H7 (cell line): ENCODE results near the gene ANAPC2. TPM values are rescaled to one million over a fixed set of nuclear protein-coding genes. Genes with fewer than 3 reads are reported as not detected.
A peak's percentile ranks its signal among the peaks of the same experiment; 100 is the strongest.

Source experiments
- DNase-seq: peaks from one replicate; pipeline ENCODE4 v3.0.0; 2012
- H3K27me3 ChIP-seq: 2 replicates; pipeline ENCODE4 v1.6.0; 2011; ENCODE audit warnings: mild to moderate bottlenecking, low read length; ENCODE audit not compliant: control insufficient read depth, insufficient read depth
- H3K36me3 ChIP-seq: replicated peaks from 2 replicates; pipeline ENCODE4 v1.5.1; 2011; ENCODE audit warnings: low read length; ENCODE audit not compliant: control insufficient read depth, insufficient read depth
- H3K4me3 ChIP-seq: 2 replicates; pipeline ENCODE4 v1.5.1; 2011; ENCODE audit warnings: low read depth, mild to moderate bottlenecking, control low read depth, low read length, moderate library complexity; ENCODE audit not compliant: insufficient read depth
- total RNA-seq: library from RNA; depleted of rRNA; stranded (reverse); fragments of >200 nt; shearing (Covaris generic); gene quantifications from 2 replicates; pipeline ENCODE4 v1.2.3, GENCODE V29; 2014

ANAPC2 gene
- total RNA-seq, 1 experiment from 2014 or later: 26.2 TPM

DNA sequence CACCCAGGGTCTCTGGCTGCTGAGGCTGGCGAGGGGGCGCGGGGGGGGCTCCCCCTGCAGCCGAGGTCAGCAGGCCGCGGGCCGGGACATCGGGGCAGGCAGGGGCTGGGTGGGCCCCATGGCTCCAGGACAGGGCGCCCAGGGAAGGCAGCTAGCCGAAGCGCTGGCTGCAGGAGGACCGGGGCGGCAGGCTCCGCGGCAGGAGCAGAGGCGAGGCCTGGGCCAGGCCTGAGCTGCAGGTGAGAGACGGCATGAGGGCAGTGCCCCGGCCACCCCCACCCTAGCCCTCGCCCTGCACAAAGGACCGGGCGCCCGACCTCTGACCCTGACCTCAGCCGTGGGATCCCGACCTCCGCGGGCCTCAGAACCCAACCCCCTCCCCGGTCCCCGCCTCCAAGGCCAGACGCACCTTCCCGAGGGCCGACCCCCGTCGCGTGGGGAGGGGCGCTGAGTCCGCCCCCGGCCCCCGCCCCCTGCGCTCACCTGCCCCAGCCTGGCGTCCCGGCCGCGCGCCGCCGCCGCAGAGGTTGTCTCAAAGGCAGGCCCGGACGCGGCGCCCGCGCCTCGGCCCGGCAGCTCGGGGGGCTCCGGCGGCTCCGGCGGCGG is 33.2 kb upstream of the ANAPC2 start:
- Histone ChIP-seq H3K36me3 (no peaks in the 10 kb centered on the region), H3K27me3 (peaks cover 10% of the 10 kb centered on the region), H3K4me3 (peak overlapping the region; percentile 51)
- DNase-seq: peak; percentile 94

DNA sequence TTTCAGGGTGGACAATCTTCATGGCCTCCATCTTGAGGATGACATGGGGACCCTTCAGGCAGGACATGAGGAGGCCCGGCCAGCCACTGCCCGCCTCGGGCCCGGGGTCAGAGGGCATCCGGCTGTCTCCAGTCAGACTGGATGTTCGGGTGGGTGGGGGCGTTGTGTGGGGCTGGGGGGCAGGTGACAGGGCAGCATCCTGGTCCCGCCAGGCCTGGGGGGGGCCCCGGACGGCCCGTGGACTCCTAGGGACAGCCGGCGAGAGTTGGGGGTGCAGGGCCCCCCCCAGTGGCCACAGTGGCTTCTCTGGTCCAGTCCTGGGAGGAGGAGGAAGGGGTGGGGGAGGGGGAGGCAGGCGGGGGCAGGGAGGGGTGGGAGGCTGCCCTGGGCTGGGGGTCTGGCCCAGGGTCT is 32.7 kb upstream of the ANAPC2 start:
- H3K36me3 ChIP-seq: no peaks in the 10 kb centered on the region; the same call in 1 of the 2 replicates
- H3K27me3 ChIP-seq: peaks cover 10% of the 10 kb centered on the region
- peak overlapping the region; percentile 51 for H3K4me3 ChIP-seq
- no peak for DNase-seq

DNA sequence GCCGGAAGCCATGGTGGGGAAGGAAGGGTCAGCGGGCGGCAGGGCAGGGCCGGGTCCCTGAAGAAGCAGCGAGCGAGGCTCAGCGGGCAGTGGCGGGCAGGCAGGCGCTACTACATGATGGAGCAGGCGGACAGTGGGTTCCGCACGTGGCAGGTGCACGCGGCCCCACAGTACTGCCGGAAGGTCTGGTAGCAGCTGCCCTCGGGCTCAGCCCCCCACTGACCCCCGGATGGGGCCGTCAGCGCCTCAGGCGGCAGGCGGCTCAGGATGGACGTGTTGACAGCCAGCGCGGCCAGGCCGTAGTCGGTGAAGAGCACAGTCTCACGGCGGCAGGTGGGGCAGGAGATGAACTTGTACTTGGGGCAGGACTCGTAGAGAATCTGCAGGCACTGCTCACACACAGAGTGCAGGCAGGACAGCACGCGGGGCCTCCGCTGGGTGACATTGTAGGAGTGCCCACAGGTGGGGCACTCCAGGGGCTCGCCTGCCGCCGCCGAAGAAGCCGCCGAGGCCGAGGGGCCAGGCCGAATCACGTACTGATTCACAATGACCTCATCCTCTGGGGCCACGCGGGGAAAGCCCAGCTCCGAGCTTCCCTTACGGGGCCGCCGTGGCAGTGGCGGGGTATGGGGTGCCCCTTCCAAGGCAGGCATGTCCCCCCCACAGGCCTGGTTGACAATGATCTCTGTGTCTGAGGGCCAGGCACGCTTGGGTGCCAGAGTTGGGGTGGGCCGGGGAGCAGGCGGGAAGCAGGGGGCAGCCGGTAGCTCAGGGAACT is 32.1 kb upstream of the ANAPC2 start:
- Histone ChIP-seq H3K4me3 (no peak overlapping the region), H3K27me3 (peaks cover 10% of the 10 kb centered on the region), H3K36me3 (no peaks in the 10 kb centered on the region; the same call in 1 of the 2 replicates)
- peak; percentile 74 for DNase-seq

DNA sequence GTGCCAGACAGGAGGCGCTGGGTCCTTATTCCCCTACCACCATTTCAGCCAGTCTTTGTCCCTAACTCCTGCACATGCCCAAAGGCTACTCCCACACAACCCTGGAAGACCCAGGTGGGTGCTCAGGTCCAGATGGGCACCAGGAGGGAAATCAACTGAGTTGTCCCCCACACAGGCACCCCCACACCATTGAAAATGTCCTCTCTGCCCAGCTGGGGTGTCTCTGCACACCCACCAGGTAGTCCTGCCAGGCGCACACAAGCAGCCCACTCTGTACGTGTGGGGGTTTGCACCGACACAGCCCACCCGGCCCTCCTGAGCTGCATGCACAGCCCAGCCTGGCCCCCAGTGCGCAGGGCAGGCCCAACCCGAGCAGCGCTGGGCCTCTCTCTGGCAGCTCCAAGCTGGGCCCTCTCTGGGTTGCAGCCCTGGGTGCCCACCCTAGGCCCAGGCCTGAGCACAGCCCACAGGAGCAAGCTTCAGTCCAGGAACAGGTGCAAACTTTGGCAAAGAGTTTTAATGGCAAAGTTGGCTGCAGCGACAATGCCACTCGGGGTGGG is 31.5 kb upstream of the ANAPC2 start:
- Histone ChIP-seq H3K4me3 (no peak overlapping the region), H3K27me3 (peaks cover 10% of the 10 kb centered on the region), H3K36me3 (peaks cover 2% of the 10 kb centered on the region)
- no peak for DNase-seq

DNA sequence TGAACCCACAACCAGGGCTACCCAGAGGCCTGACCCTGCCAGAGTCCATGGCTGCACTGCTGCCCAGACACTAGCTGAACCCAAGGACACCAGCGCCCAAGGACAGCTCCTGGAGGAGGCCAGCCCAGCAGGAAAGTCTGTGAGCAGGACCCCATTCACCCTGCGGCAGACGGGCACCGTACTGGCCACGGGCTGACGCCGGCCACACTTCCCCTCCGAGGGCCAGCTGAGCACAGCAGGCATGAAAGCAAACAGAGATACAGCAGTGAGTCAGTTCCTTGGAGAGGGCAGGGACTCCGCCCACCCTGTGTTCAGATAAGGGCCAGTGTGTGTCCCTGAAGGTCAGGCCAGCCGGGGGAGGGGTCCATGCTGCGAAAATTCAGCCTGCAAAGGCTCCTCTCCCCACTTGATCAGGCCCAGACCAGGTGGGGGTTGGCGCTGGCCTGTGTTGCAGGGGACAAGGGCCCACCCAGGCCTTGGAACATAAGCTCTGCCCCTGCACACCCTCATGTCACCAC is 30.5 kb upstream of the ANAPC2 start:
- H3K4me3 ChIP-seq: no peak overlapping the region
- peaks cover 10% of the 10 kb centered on the region for H3K27me3 ChIP-seq
- peaks cover 3% of the 10 kb centered on the region for H3K36me3 ChIP-seq
- no peak for DNase-seq

DNA sequence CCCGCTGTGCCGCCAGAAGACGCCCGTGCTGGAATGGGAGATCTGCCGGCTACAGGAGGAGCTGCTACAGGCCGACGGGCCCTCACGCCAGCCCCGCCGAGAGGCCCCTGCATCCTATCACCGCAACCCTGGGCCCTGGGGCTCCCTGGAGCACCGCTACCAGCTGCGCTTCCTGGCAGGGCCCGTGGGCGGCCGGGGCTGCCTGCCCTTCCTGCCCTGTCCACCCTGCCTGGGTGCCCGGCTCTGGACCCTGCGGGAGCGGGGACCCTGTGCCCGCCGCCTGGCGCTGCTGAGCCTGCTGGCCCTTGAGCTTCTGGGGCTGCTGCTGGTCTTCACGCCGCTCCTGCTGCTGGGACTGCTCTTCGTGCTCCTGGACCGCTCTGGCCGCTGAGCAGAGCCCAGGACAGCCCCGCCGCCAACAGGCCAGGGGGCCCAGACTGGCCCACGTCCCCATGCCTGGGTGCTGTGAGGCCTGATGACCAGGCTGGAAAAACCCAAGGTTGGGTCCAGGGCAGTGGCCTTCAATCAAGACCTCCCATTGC is 29.9 kb upstream of the ANAPC2 start:
- Histone ChIP-seq H3K27me3 (peaks cover 10% of the 10 kb centered on the region), H3K36me3 (peaks cover 3% of the 10 kb centered on the region), H3K4me3 (no peak overlapping the region)
- no peak for DNase-seq

DNA sequence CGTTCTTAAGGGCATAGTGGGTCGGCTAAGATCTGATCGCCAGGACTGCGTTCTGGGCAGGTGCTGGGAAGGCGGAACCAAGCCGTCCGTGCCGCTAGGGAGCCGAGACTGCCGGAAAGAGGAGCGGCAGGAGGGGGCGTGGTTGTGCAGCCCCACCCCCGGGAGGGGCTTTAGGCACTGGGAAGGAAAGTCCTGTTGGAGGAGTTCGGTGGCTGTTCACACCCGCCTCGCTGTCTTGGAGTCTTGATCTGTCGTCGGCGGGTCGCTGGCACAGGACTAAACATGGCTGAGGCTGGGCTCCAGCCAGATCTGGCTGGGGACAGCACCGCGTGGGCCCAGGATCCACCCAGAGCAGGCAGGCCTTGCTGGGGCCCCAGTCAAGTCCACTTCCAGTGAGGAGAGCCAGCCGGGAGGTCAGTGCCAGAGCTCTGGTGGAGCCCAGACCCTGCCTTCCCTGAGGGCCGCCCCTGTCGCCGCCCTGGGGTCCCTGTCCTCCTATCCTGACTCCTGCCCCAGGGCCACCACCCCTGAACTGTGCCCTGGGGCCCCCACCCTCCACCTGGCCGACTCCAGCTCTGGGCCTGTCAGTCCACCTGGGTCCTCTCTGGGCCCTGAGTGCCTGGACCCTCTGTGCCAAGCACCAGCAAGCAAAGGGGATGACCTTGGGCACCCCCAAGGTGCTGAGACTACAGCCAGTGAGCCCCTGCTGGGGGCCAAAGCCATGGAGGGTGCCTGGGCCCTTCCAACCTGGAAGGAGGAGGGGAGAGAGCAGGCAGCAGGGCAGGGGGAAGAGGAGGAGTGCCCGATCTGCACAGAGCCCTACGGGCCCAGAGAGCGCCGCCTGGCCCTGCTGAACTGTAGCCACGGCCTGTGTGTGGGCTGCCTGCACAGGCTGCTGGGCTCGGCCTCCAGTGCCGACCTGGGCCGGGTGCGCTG is 29.2 kb upstream of the ANAPC2 start:
- DNase-seq: peak; percentile 97
- no peak overlapping the region for H3K4me3 ChIP-seq
- H3K36me3 ChIP-seq: peaks cover 3% of the 10 kb centered on the region
- peaks cover 6% of the 10 kb centered on the region for H3K27me3 ChIP-seq

DNA sequence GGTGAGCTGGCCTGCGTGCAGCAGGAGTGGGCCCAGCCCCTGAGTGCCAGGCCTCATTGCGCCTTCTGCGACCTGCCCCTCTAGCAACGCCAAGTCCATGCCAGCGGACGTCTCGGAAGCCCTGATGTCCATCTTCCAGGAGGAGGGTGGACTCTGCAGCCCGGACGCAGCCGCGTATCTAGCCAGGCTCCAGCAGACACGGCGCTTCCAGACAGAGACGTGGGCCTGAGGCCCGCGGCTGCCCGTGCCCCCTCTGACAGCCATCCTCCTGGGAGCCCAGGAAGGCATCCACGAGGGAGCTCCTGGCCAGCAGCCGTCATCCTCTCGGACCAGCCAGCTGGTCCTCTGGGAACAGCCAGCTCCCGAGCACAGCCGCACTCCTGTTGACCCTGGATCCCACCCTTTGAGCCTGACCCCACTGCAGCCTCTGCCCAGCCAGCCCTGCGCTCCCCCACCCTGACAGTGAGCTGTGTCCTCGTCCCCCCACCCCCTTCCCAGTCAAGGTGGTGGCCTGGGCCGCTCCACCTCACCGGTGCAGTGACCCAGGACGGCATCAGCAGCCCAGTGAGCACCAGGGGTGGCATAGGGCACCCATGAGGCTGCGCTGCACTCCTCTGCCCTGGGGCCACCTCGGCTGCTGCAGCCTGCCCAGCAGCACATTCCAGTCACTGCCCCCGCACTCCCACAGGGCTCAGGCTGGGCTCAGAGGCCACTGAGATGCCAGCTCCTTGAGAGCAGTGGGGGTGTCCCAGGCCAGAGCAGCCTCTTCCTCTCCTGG is 28.0 kb upstream of the ANAPC2 start:
- Histone ChIP-seq H3K27me3 (no peaks in the 10 kb centered on the region; the same call in 1 of the 2 replicates), H3K4me3 (no peak overlapping the region), H3K36me3 (peaks cover 3% of the 10 kb centered on the region)
- DNase-seq: no peak

DNA sequence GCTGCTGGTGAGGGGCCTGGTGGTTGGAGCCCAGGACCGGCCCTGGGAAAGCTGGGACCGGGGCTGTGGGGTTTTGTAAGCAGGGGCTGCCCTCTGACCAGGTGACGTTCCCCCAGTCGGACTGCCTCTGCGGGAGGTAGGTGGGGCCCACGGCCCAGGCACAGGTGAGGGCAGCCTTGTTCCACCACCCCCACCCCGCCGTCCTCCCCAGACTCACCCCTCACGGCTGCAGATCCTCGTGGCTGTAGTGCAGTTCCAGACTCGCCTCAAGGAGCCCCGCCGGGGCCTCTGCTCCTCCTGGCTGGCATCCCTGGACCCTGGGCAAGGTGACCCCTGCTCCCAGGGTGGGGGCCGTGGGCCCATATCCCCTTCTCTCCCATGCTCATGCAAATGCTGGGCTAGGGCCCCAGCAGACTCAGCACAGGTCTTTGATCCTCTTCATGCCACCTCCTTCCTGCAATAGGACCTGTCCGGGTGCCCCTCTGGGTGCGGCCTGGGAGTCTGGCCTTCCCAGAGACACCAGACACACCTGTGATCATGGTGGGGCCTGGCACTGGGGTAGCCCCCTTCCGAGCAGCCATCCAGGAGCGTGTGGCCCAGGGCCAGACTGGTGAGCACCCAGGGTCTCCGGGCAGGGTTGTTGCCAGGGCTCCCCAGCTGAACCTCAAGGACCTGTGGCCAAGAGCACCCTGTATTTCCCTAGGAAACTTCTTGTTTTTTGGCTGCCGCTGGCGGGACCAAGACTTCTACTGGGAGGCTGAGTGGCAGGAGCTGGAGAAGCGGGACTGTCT is 27.0 kb upstream of the ANAPC2 start:
- Histone ChIP-seq H3K27me3 (no peaks in the 10 kb centered on the region), H3K4me3 (no peak overlapping the region), H3K36me3 (peaks cover 3% of the 10 kb centered on the region)
- no peak for DNase-seq

DNA sequence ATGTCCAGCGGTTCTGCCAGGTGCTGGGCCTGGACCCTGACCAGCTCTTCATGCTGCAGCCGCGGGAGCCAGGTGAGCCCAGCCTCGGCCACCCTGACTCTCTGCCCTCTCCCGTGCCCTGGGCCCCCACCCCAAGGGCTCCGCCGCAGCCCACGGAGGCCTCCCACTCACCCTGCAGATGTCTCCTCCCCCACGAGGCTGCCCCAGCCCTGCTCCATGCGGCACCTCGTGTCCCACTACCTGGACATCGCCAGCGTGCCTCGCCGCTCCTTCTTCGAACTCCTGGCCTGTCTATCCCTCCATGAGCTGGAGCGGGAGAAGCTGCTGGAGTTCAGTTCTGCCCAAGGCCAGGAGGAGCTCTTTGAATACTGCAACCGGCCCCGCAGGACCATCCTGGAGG is 26.3 kb upstream of the ANAPC2 start:
- no peak overlapping the region for H3K4me3 ChIP-seq
- no peak for DNase-seq
- H3K27me3 ChIP-seq: no peaks in the 10 kb centered on the region
- peaks cover 3% of the 10 kb centered on the region for H3K36me3 ChIP-seq

DNA sequence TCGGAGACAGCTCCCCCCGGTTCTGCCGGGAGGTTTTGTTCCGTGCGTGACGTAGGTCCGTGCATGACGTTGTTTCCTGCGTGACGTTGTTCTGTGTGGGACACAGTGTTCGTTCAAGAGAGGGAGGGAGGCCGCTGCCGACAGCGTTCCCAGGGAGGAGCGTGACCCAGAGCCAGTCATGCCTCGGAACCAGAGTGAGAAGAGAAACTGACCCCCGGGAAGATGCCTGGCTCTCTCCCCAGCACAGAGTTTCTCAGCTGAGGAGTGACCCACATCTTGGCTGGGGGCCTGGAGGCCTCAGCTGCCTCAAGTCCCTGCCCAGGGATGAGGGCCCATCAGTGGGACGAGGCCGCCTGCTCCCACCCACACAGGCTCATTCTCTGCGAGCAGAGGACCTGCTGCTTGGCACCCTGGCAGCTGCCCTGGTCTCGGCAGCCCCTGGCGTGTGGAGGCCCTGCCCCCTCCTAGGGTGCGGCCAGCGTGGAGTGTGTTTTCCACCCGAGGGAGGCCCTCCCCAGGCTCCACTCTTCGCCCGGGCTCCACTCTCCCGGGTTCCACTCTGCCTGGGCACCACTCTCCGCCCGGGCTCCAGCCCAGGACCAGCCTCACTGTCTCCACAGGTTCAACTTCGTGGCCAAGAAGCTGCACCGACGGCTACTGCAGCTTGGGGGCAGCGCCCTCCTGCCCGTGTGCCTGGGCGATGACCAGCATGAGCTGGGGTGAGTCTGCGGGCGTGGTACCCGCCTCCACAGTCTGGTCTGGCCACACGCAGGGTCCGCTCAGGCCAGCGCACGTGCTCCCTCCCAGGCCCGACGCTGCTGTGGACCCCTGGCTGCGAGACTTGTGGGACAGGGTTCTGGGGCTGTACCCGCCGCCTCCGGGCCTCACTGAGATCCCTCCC is 25.1 kb upstream of the ANAPC2 start:
- no peak overlapping the region for H3K4me3 ChIP-seq
- peaks cover 5% of the 10 kb centered on the region for H3K36me3 ChIP-seq
- DNase-seq: peak; percentile 83
- H3K27me3 ChIP-seq: no peaks in the 10 kb centered on the region

DNA sequence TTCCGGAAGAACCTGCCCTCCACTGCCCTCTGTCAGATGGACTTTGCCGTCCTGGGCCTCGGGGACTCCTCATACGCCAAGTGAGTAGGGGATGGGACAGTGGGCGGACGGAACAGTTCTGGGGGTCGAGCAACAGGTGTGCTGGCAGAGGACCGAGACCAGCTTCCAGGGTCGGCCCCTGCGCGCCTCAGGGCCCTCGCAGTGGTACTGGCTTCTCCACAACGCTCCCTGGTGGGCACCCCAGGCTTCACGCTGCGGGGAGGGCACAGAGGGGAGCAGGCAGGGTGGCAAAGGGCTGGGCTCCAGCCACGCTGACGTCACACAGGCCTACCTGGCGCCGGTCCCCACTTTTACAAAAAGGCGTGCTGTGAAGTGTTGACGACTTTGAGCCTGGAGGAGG is 24.2 kb upstream of the ANAPC2 start:
- H3K36me3 ChIP-seq: peaks cover 5% of the 10 kb centered on the region
- no peak overlapping the region for H3K4me3 ChIP-seq
- no peaks in the 10 kb centered on the region for H3K27me3 ChIP-seq
- peak; percentile 74 for DNase-seq
